Measurements from ENCODE around the gene PTPRU. TPM values are rescaled to one million over a fixed set of nuclear protein-coding genes. Genes with fewer than 3 reads are reported as not detected.

Gene PTPRU
- total RNA-seq, 1 experiment from 2014 or later, result 40.7 TPM

- CTCF ChIA-PET, result no interaction called here
Observed at GRCh38 chr1:29258189-29258975, 22.1 kb downstream of the PTPRU start.

More at GRCh38 chr1:29258189-29258975, 22.1 kb downstream of the PTPRU start:
- Histone ChIP-seq H4K20me1 (ENCODE audit: insufficient read depth) (no peaks in the 10 kb centered on the region), H2AFZ (ENCODE audit: low read depth, low read length, poor library complexity, severe bottlenecking) (no peak overlapping the region), H3K9me3 (ENCODE audit: control insufficient read depth in 1 of 2, insufficient read depth in 1 of 2, low read depth in 1 of 2, low read length in 2 of 2) (no peaks in the 10 kb centered on the region), H3K4me2 (ENCODE audit: low read length) (peak overlapping the region; percentile 21), H3K79me2 (ENCODE audit: insufficient read depth, low read length) (no peaks in the 10 kb centered on the region), H3K27me3 (ENCODE audit: insufficient read depth, low read length) (no peaks in the 10 kb centered on the region), H3K9ac (ENCODE audit: low read length) (no peak overlapping the region), H3K4me1 (ENCODE audit: control insufficient read depth in 1 of 2, insufficient read depth in 2 of 2, low read length in 2 of 2) (peaks cover 24 to 32% of the 10 kb centered on the region in 2 experiments), H3K27ac (ENCODE audit: low read depth, low read length) (no peak overlapping the region), H3K4me3 (replicated peaks in 1 of 2; ENCODE audit: low read depth in 1 of 2, low read length in 2 of 2) (no peak overlapping the region), H3K9me2 (ENCODE audit: insufficient read depth) (no peaks in the 10 kb centered on the region), H3K36me3 (ENCODE audit: control insufficient read depth in 1 of 2, insufficient read depth in 2 of 2, low read length in 2 of 2) (no peaks in the 10 kb centered on the region)
- intact Hi-C loops (cut with micrococcal nuclease), result no loop called here
- RAD21 ChIA-PET (ENCODE audit: low non-redundant PET in 1 of 2, low total read pairs in 2 of 2, uncharacterized antibody in 2 of 2, unreplicated experiment in 2 of 2), result no interaction called here
- BruUV-seq (replicated peaks), result no TSS peak
- DNase-seq (ENCODE audit: low read depth, low spot score), result no peak
- no peak for TF ChIP-seq EZH2 (IDR thresholded peaks at IDR 0.05)
- no peak for TF ChIP-seq YY1 (IDR thresholded peaks at IDR 0.05; ENCODE audit: extremely low read depth, insufficient replicate concordance, low read depth, low read length)
- TF ChIP-seq EZH2phosphoT487 (IDR thresholded peaks at IDR 0.05; ENCODE audit: borderline replicate concordance), result no peak
- no peak for TF ChIP-seq ZFX (IDR thresholded peaks at IDR 0.05)
- no peak for TF ChIP-seq JUND (IDR thresholded peaks at IDR 0.05)
- no peak for TF ChIP-seq SIN3A (IDR thresholded peaks at IDR 0.05; ENCODE audit: low read depth)
- TF ChIP-seq RAD21 (IDR thresholded peaks at IDR 0.05; ENCODE audit: low read depth), result no peak
- no peak for TF ChIP-seq CTCF (IDR thresholded peaks at IDR 0.05 in 2 of 3, conservative IDR thresholded peaks at IDR 0.05 in 1 of 3; ENCODE audit: borderline replicate concordance in 1 of 3, insufficient read depth in 1 of 3, low read depth in 2 of 3, low read length in 2 of 3)
- no peak for TF ChIP-seq SRF (IDR thresholded peaks at IDR 0.05; ENCODE audit: low read depth)
- TF ChIP-seq, protein P1, sequence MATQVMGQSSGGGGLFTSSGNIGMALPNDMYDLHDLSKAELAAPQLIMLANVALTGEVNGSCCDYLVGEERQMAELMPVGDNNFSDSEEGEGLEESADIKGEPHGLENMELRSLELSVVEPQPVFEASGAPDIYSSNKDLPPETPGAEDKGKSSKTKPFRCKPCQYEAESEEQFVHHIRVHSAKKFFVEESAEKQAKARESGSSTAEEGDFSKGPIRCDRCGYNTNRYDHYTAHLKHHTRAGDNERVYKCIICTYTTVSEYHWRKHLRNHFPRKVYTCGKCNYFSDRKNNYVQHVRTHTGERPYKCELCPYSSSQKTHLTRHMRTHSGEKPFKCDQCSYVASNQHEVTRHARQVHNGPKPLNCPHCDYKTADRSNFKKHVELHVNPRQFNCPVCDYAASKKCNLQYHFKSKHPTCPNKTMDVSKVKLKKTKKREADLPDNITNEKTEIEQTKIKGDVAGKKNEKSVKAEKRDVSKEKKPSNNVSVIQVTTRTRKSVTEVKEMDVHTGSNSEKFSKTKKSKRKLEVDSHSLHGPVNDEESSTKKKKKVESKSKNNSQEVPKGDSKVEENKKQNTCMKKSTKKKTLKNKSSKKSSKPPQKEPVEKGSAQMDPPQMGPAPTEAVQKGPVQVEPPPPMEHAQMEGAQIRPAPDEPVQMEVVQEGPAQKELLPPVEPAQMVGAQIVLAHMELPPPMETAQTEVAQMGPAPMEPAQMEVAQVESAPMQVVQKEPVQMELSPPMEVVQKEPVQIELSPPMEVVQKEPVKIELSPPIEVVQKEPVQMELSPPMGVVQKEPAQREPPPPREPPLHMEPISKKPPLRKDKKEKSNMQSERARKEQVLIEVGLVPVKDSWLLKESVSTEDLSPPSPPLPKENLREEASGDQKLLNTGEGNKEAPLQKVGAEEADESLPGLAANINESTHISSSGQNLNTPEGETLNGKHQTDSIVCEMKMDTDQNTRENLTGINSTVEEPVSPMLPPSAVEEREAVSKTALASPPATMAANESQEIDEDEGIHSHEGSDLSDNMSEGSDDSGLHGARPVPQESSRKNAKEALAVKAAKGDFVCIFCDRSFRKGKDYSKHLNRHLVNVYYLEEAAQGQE (IDR thresholded peaks at IDR 0.05; ENCODE audit: low read depth), result no peak
- TF ChIP-seq, protein P2, sequence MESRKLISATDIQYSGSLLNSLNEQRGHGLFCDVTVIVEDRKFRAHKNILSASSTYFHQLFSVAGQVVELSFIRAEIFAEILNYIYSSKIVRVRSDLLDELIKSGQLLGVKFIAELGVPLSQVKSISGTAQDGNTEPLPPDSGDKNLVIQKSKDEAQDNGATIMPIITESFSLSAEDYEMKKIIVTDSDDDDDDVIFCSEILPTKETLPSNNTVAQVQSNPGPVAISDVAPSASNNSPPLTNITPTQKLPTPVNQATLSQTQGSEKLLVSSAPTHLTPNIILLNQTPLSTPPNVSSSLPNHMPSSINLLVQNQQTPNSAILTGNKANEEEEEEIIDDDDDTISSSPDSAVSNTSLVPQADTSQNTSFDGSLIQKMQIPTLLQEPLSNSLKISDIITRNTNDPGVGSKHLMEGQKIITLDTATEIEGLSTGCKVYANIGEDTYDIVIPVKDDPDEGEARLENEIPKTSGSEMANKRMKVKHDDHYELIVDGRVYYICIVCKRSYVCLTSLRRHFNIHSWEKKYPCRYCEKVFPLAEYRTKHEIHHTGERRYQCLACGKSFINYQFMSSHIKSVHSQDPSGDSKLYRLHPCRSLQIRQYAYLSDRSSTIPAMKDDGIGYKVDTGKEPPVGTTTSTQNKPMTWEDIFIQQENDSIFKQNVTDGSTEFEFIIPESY (IDR thresholded peaks at IDR 0.05; ENCODE audit: extremely low read depth, insufficient replicate concordance, low read length), result no peak
- ATAC-seq, result peak; percentile 28
- POLR2A ChIA-PET, result no interaction called here
